LNCAP (cell line): Measurements from ENCODE around the gene RHOV.

ENCODE experiments used
- CTCF ChIP-seq: fragments of 450-650 bp; IDR thresholded peaks from 2 replicates; pipeline ENCODE4 v1.5.1; 2017; ENCODE audit warnings: mild to moderate bottlenecking

Gene RHOV, protein sequence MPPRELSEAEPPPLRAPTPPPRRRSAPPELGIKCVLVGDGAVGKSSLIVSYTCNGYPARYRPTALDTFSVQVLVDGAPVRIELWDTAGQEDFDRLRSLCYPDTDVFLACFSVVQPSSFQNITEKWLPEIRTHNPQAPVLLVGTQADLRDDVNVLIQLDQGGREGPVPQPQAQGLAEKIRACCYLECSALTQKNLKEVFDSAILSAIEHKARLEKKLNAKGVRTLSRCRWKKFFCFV

DNA sequence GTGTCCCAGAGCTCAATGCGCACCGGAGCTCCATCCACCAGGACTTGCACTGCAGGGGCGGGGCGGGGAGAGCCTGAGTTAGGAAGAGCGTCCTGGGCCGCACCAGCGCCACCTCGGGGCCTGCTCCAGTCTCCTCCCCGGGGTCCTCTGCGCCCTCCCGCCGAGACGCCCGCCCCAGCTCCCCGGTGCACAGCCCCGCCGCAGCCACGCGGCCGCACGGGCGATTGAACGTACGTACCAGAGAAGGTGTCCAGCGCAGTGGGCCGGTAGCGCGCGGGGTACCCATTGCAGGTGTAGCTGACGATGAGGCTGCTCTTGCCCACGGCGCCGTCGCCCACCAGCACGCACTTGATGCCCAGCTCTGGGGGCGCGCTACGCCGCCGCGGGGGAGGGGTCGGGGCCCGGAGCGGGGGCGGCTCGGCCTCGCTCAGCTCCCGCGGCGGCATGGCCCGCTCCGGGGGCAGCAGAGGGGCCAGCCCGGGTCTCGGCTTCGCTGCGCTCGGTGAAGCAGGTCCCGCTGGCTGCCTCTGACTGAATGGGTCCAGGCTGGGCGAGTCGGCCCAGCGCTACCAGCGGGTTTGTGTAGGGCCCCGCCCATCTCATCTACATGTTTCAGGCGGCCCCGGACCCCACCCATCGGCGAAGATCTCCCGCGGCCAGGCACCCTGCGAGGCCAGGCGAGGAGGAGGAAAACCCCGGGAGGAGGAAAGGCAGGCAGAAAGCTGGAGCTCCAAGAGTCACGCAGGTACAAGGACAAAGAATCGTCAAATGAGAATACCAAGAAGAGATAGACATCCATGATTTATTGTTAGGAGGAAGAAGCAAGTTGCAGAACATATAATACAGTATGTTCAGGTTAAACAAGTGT, at the start of gene RHOV:
TSS of gene RHOV (minus strand) at position 541 of the 868 bp plus-strand sequence. CDS start at position 446, 95 bp downstream.
- peak; percentile 76 for TF ChIP-seq CTCF

- no peak for TF ChIP-seq CTCF
Observed at GRCh38 chr15:40923551-40923950, 49.5 kb upstream of the RHOV start.

DNA sequence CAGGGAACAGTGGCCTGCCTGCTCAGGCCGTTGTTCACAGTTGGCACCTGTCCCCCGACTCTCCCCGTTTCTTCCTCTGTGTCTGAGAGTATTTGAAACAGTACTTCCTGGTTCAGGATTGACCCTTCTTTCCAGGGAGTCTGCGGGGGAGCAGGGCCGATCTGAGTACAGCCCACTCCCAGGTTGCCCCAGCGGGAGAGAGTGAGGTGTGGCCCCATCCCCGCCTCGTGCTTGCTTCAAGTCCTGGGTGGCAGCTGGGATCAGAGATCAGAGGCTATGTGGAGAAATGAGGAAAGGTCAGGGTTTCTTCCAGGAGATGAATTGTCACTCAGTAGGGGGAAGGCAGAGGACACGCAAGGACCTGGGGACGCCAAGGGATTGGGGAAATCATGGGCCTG, 48.6 kb upstream of the RHOV start:
- TF ChIP-seq CTCF: no peak

GRCh38 chr15:40921949-40922607, 48.0 kb upstream of the RHOV start:
- TF ChIP-seq CTCF: no peak

DNA sequence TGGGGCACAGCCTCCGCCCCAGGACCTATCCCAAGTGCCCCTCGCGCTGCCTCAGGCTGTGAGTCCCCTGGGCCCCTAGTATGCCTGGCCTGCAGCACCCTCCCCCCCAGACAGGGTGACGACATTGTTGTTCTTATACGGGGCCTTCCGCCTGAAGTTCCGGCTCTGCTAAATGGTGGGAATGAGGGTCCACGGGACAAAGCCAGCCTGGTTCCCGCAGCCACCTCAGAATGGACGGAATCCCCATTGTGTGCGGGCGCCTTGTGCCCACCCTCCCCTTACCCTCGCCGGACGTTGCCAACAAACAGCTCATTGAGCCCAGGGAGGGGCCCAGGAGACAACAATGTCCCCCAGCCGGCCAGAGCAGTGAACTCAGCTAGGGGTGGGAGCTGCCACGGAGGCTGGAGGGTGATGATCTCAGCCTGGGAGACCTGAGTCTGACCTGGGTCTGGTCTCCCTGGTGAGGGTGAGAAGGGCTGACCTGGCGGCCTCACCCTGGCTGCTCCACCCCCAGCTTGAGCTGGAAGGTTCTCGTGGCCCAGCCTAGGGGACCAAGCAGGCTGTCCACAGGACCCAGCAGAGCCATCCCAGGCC, 44.9 kb upstream of the RHOV start:
- TF ChIP-seq CTCF: no peak

- no peak for TF ChIP-seq CTCF
Observed at GRCh38 chr15:40918146-40918798, 44.2 kb upstream of the RHOV start.

GRCh38 chr15:40917585-40917984, 43.6 kb upstream of the RHOV start:
- TF ChIP-seq CTCF: no peak
